Activated CD8-positive, alpha-beta T cell treated with anti-CD3 and anti-CD28 coated beads, Interleukin-2, amount 10 ng/mL, durations not matched to agents 7 days and 5 days (primary cell): Measurements from ENCODE around the gene CDK11A. TPM values are rescaled to one million over a fixed set of nuclear protein-coding genes. Genes with fewer than 3 reads are reported as not detected.

Experiments
- ATAC-seq: fragments of 150-1000 bp; cut with Tn5 transposase; one replicate; pipeline ENCODE4 v1.10.0; 2021; ENCODE audit warnings: moderate library complexity
- CTCF ChIA-PET: fragments of 350-600 bp; sonication (Branson Sonifier 250); formaldehyde crosslinking; loops from one replicate; lab custom pipeline; 2021; ENCODE audit warnings: antibody characterized with exemption; lab: Charles Lee
- POLR2A ChIA-PET: fragments of 350-600 bp; sonication (Branson Sonifier 250); formaldehyde crosslinking; loops from one replicate; lab custom pipeline; 2021; ENCODE audit warnings: antibody characterized with exemption; lab: Charles Lee
- DNase-seq: peaks from one replicate; pipeline ENCODE4 v3.0.0-alpha.2; 2020
- H3K27ac Mint-ChIP-seq: one replicate; pipeline ENCODE4 v1.8.0; 2021; ENCODE audit warnings: mild to moderate bottlenecking, mixed read lengths
- H3K27me3 Mint-ChIP-seq: one replicate; pipeline ENCODE4 v1.8.0; 2021; ENCODE audit warnings: low read depth, mixed read lengths
- H3K36me3 Mint-ChIP-seq: one replicate; pipeline ENCODE4 v1.8.0; 2021; ENCODE audit warnings: low read depth, mixed read lengths
- H3K4me1 Mint-ChIP-seq: one replicate; pipeline ENCODE4 v1.8.0; 2021; ENCODE audit warnings: low read depth, mixed read lengths
- H3K4me3 Mint-ChIP-seq: one replicate; pipeline ENCODE4 v1.8.0; 2021; ENCODE audit warnings: mild to moderate bottlenecking, mixed read lengths
- H3K9me3 Mint-ChIP-seq: one replicate; pipeline ENCODE4 v1.8.0; 2022; ENCODE audit warnings: mixed read lengths; ENCODE audit not compliant: insufficient read depth
- total RNA-seq, 2 experiments: library from RNA; stranded (reverse); gene quantifications; one replicate each; pipeline ENCODE4 v1.2.3, GENCODE V29; 2021

CDK11A gene
- total RNA-seq, 2 experiments from 2014 or later, result 83.6 to 85.8 TPM

- Mint-ChIP-seq H3K27ac (no peak overlapping the region), H3K4me3 (no peak overlapping the region), H3K4me1 (no peaks in the 10 kb centered on the region), H3K27me3 (no peaks in the 10 kb centered on the region), H3K9me3 (no peaks in the 10 kb centered on the region), H3K36me3 (peaks cover 38% of the 10 kb centered on the region)
- ATAC-seq (no peak), DNase-seq (no peak)
- ChIA-PET POLR2A (no interaction called here), CTCF (no interaction called here)
These were observed 35.5 kb upstream of the CDK11A start for GRCh38 chr1:1759456-1760344.

- ChIA-PET CTCF (no interaction called here), POLR2A (interaction anchor here (0.9 kb wide), 1 partner anchor 15 kb away, joined by 5 read pairs; no protein-coding TSS in a partner anchor)
- Mint-ChIP-seq H3K4me3 (no peak overlapping the region), H3K9me3 (no peaks in the 10 kb centered on the region), H3K36me3 (peaks cover 39% of the 10 kb centered on the region), H3K27me3 (no peaks in the 10 kb centered on the region), H3K4me1 (no peaks in the 10 kb centered on the region), H3K27ac (no peak overlapping the region)
- DNase-seq (no peak), ATAC-seq (no peak)
These were observed 34.7 kb upstream of the CDK11A start for GRCh38 chr1:1758692-1759455.

- DNase-seq (no peak), ATAC-seq (no peak)
- Mint-ChIP-seq H3K27ac (no peak overlapping the region), H3K4me1 (no peaks in the 10 kb centered on the region), H3K9me3 (no peaks in the 10 kb centered on the region), H3K27me3 (no peaks in the 10 kb centered on the region), H3K4me3 (no peak overlapping the region), H3K36me3 (peaks cover 41% of the 10 kb centered on the region)
- ChIA-PET POLR2A (interaction anchor here (0.9 kb wide), 1 partner anchor 15 kb away, joined by 5 read pairs; no protein-coding TSS in a partner anchor), CTCF (no interaction called here)
These were observed 34.0 kb upstream of the CDK11A start for GRCh38 chr1:1758059-1758621.

GRCh38 chr1:1757422-1758058 lies 33.4 kb upstream of the CDK11A start:
- H3K27ac Mint-ChIP-seq, result no peak overlapping the region
- no peak overlapping the region for H3K4me3 Mint-ChIP-seq
- DNase-seq, result no peak
- H3K4me1 Mint-ChIP-seq, result no peaks in the 10 kb centered on the region
- no peaks in the 10 kb centered on the region for H3K9me3 Mint-ChIP-seq
- ChIA-PET CTCF (no interaction called here), POLR2A (interaction anchor here (0.9 kb wide), 1 partner anchor 16 kb away, joined by 5 read pairs; no protein-coding TSS in a partner anchor)
- H3K36me3 Mint-ChIP-seq, result peaks cover 37% of the 10 kb centered on the region
- no peaks in the 10 kb centered on the region for H3K27me3 Mint-ChIP-seq
- no peak for ATAC-seq

- H3K27ac Mint-ChIP-seq, result no peak overlapping the region
- DNase-seq (no peak), ATAC-seq (no peak)
- H3K36me3 Mint-ChIP-seq, result peaks cover 34% of the 10 kb centered on the region
- POLR2A ChIA-PET, result no interaction called here
- no peaks in the 10 kb centered on the region for H3K9me3 Mint-ChIP-seq
- no peak overlapping the region for H3K4me3 Mint-ChIP-seq
- CTCF ChIA-PET, result no interaction called here
- H3K27me3 Mint-ChIP-seq, result no peaks in the 10 kb centered on the region
- no peaks in the 10 kb centered on the region for H3K4me1 Mint-ChIP-seq
These were observed 32.7 kb upstream of the CDK11A start for GRCh38 chr1:1756661-1757421.

GRCh38 chr1:1755852-1756251 lies 31.7 kb upstream of the CDK11A start:
- Mint-ChIP-seq H3K9me3 (no peaks in the 10 kb centered on the region), H3K4me3 (no peak overlapping the region), H3K27me3 (no peaks in the 10 kb centered on the region), H3K27ac (no peak overlapping the region), H3K36me3 (peaks cover 27% of the 10 kb centered on the region), H3K4me1 (no peaks in the 10 kb centered on the region)
- POLR2A ChIA-PET, result no interaction called here
- ATAC-seq (no peak), DNase-seq (no peak)
- CTCF ChIA-PET, result no interaction called here

- Mint-ChIP-seq H3K27ac (no peak overlapping the region), H3K27me3 (no peaks in the 10 kb centered on the region), H3K36me3 (peaks cover 27% of the 10 kb centered on the region), H3K9me3 (no peaks in the 10 kb centered on the region), H3K4me3 (no peak overlapping the region), H3K4me1 (no peaks in the 10 kb centered on the region)
- no peak for DNase-seq
- ChIA-PET POLR2A (no interaction called here), CTCF (no interaction called here)
- ATAC-seq, result no peak
These were observed 31.3 kb upstream of the CDK11A start for GRCh38 chr1:1755426-1755825.

- no peak overlapping the region for H3K4me3 Mint-ChIP-seq
- no peaks in the 10 kb centered on the region for H3K27me3 Mint-ChIP-seq
- no peaks in the 10 kb centered on the region for H3K9me3 Mint-ChIP-seq
- no peak overlapping the region for H3K27ac Mint-ChIP-seq
- ATAC-seq (no peak), DNase-seq (no peak)
- H3K36me3 Mint-ChIP-seq, result peaks cover 24% of the 10 kb centered on the region
- CTCF ChIA-PET, result no interaction called here
- H3K4me1 Mint-ChIP-seq, result peaks cover 3% of the 10 kb centered on the region
- POLR2A ChIA-PET, result no interaction called here
These were observed 30.1 kb upstream of the CDK11A start for GRCh38 chr1:1754051-1754815.

- ChIA-PET CTCF (no interaction called here), POLR2A (no interaction called here)
- peaks cover 24% of the 10 kb centered on the region for H3K36me3 Mint-ChIP-seq
- H3K4me1 Mint-ChIP-seq, result peaks cover 3% of the 10 kb centered on the region
- H3K27me3 Mint-ChIP-seq, result no peaks in the 10 kb centered on the region
- no peak for DNase-seq
- H3K4me3 Mint-ChIP-seq, result no peak overlapping the region
- H3K9me3 Mint-ChIP-seq, result no peaks in the 10 kb centered on the region
- no peak for ATAC-seq
- no peak overlapping the region for H3K27ac Mint-ChIP-seq
These were observed 29.4 kb upstream of the CDK11A start for GRCh38 chr1:1753607-1754005.

- H3K36me3 Mint-ChIP-seq, result peaks cover 18% of the 10 kb centered on the region
- ChIA-PET CTCF (interaction anchor here (1.1 kb wide), 1 partner anchor 153 kb away, joined by 3 read pairs; no protein-coding TSS in a partner anchor), POLR2A (no interaction called here)
- DNase-seq (no peak), ATAC-seq (no peak)
- H3K9me3 Mint-ChIP-seq, result no peaks in the 10 kb centered on the region
- peaks cover 3% of the 10 kb centered on the region for H3K4me1 Mint-ChIP-seq
- H3K27me3 Mint-ChIP-seq, result no peaks in the 10 kb centered on the region
- no peak overlapping the region for H3K4me3 Mint-ChIP-seq
- H3K27ac Mint-ChIP-seq, result no peak overlapping the region
These were observed 28.8 kb upstream of the CDK11A start for GRCh38 chr1:1752636-1753606.
